Chondrocyte (in vitro differentiated cells): ENCODE measurements around the gene SLC2A4RG. TPM values are rescaled to one million over a fixed set of nuclear protein-coding genes. Genes with fewer than 3 reads are reported as not detected.

Experiments
- DNase-seq: peaks from one replicate; pipeline ENCODE4 v3.0.0; 2021; ENCODE audit warnings: mixed read lengths, low spot score
- H3K27ac Mint-ChIP-seq: one replicate; pipeline ENCODE4 v1.8.0; 2021; ENCODE audit warnings: mild to moderate bottlenecking, moderate library complexity, mixed read lengths; ENCODE audit not compliant: unreplicated experiment
- H3K27me3 Mint-ChIP-seq: 2 replicates; pipeline ENCODE4 v1.8.0; 2021; ENCODE audit warnings: low read depth, mixed read lengths
- H3K36me3 Mint-ChIP-seq: 2 replicates; pipeline ENCODE4 v1.8.0; 2021; ENCODE audit warnings: low read depth, mixed read lengths
- H3K4me1 Mint-ChIP-seq: 2 replicates; pipeline ENCODE4 v1.8.0; 2021; ENCODE audit warnings: low read depth, mild to moderate bottlenecking, mixed read lengths
- H3K4me3 Mint-ChIP-seq: one replicate; pipeline ENCODE4 v1.8.0; 2021; ENCODE audit warnings: mild to moderate bottlenecking, moderate library complexity, mixed read lengths; ENCODE audit not compliant: unreplicated experiment
- H3K9me3 Mint-ChIP-seq: 2 replicates; pipeline ENCODE4 v1.8.0; 2021; ENCODE audit warnings: low read depth, mixed read lengths
- CTCF ChIP-seq: fragments of 200-600 bp; sonication (generic); IDR thresholded peaks from 2 replicates; pipeline ENCODE4 v1.5.0; 2021; ENCODE audit warnings: antibody characterized with exemption, mild to moderate bottlenecking, moderate library complexity
- total RNA-seq: library from RNA; stranded (reverse); gene quantifications from 3 replicates; pipeline ENCODE4 v1.2.1, GENCODE V29; 2021

The SLC2A4RG gene
- total RNA-seq, 1 donor from 2014 or later = 101 TPM

GRCh38 chr20:63743210-63743970 lies 3.8 kb downstream of the SLC2A4RG start:
- Mint-ChIP-seq H3K27ac (no peak overlapping the region), H3K4me3 (no peak overlapping the region), H3K27me3 (no peaks in the 10 kb centered on the region), H3K4me1 (no peaks in the 10 kb centered on the region), H3K9me3 (no peaks in the 10 kb centered on the region), H3K36me3 (peaks cover 3% of the 10 kb centered on the region)
- TF ChIP-seq CTCF = no peak
- DNase-seq = peak; percentile 72

GRCh38 chr20:63744158-63744557 lies 4.6 kb downstream of the SLC2A4RG start:
- TF ChIP-seq CTCF = no peak
- H3K36me3 Mint-ChIP-seq = peaks cover 3% of the 10 kb centered on the region
- H3K9me3 Mint-ChIP-seq = no peaks in the 10 kb centered on the region
- no peak overlapping the region for H3K4me3 Mint-ChIP-seq
- DNase-seq = no peak
- H3K4me1 Mint-ChIP-seq = no peaks in the 10 kb centered on the region
- no peak overlapping the region for H3K27ac Mint-ChIP-seq
- no peaks in the 10 kb centered on the region for H3K27me3 Mint-ChIP-seq

GRCh38 chr20:63744574-63745423 lies 5.2 kb downstream of the SLC2A4RG start:
- Mint-ChIP-seq H3K9me3 (no peaks in the 10 kb centered on the region), H3K4me3 (no peak overlapping the region), H3K4me1 (no peaks in the 10 kb centered on the region), H3K27ac (no peak overlapping the region), H3K27me3 (no peaks in the 10 kb centered on the region), H3K36me3 (peaks cover 3% of the 10 kb centered on the region)
- TF ChIP-seq CTCF = no peak
- peak; percentile 88 for DNase-seq

GRCh38 chr20:63745424-63745805 lies 5.8 kb downstream of the SLC2A4RG start:
- TF ChIP-seq CTCF = no peak
- H3K36me3 Mint-ChIP-seq = peaks cover 3% of the 10 kb centered on the region
- no peaks in the 10 kb centered on the region for H3K27me3 Mint-ChIP-seq
- no peak overlapping the region for H3K4me3 Mint-ChIP-seq
- H3K9me3 Mint-ChIP-seq = no peaks in the 10 kb centered on the region
- DNase-seq = no peak
- H3K27ac Mint-ChIP-seq = no peak overlapping the region
- H3K4me1 Mint-ChIP-seq = no peaks in the 10 kb centered on the region

- no peaks in the 10 kb centered on the region for H3K4me1 Mint-ChIP-seq
- H3K27ac Mint-ChIP-seq = no peak overlapping the region
- H3K36me3 Mint-ChIP-seq = peaks cover 3% of the 10 kb centered on the region
- H3K9me3 Mint-ChIP-seq = no peaks in the 10 kb centered on the region
- DNase-seq = no peak
- no peak overlapping the region for H3K4me3 Mint-ChIP-seq
- H3K27me3 Mint-ChIP-seq = no peaks in the 10 kb centered on the region
- TF ChIP-seq CTCF = no peak
Measured at GRCh38 chr20:63745961-63746731, 6.6 kb downstream of the SLC2A4RG start.
